Mesenchymal stem cell (in vitro differentiated cells and primary cell): ENCODE results near the gene ZNF217.
"Not testable (repeated sequence)": the region's sequence is repeated elsewhere in the genome, so short reads cannot be mapped to it uniquely, and the experiment has no call there.

Source experiments
- DNase-seq: peaks from one replicate; pipeline ENCODE4 v3.0.0-alpha.2; 2013
- H2AFZ ChIP-seq: one replicate; pipeline ENCODE4 v1.6.1; 2013; ENCODE audit warnings: low read depth, mild to moderate bottlenecking, control low read depth, inconsistent platforms, low read length, moderate library complexity
- H2AK5ac ChIP-seq: 2 replicates; pipeline ENCODE4 v1.6.1; 2013; ENCODE audit warnings: low read length, moderate library complexity, mild to moderate bottlenecking, inconsistent platforms; ENCODE audit not compliant: severe bottlenecking
- H2BK120ac ChIP-seq: one replicate; pipeline ENCODE4 v1.6.1; 2013; ENCODE audit warnings: low read depth, mild to moderate bottlenecking, inconsistent platforms, low read length, moderate library complexity
- H2BK12ac ChIP-seq, 2 experiments: one replicate each; pipeline ENCODE4 v1.6.1; 2013; ENCODE audit warnings: inconsistent platforms in 2 of 2, low read length in 2 of 2, mild to moderate bottlenecking in 2 of 2, moderate library complexity in 2 of 2, control low read depth in 1 of 2
- H2BK15ac ChIP-seq: one replicate; pipeline ENCODE4 v1.6.1; 2013; ENCODE audit warnings: mild to moderate bottlenecking, low read depth, inconsistent platforms; ENCODE audit not compliant: poor library complexity, severe bottlenecking
- H2BK5ac ChIP-seq: 2 replicates; pipeline ENCODE4 v1.6.1; 2013; ENCODE audit warnings: low read depth, mild to moderate bottlenecking, low read length, control low read depth, inconsistent platforms; ENCODE audit not compliant: poor library complexity, severe bottlenecking
- H3K14ac ChIP-seq, 2 experiments: one replicate each; pipeline ENCODE4 v1.6.1; 2013; ENCODE audit warnings: inconsistent platforms in 2 of 2, low read length in 2 of 2, control low read depth in 1 of 2, mild to moderate bottlenecking in 1 of 2, moderate library complexity in 1 of 2
- H3K18ac ChIP-seq, 2 experiments: one replicate each; pipeline ENCODE4 v1.6.1; 2013; ENCODE audit warnings: inconsistent platforms in 2 of 2, low read length in 2 of 2, control low read depth in 1 of 2, low read depth in 1 of 2, mild to moderate bottlenecking in 1 of 2
- H3K23ac ChIP-seq, 2 experiments: one replicate each; pipeline ENCODE4 v1.6.1; 2013; ENCODE audit warnings: inconsistent platforms in 2 of 2, low read length in 2 of 2, mild to moderate bottlenecking in 2 of 2, moderate library complexity in 2 of 2, control low read depth in 1 of 2
- H3K27ac ChIP-seq: 2 replicates; pipeline ENCODE4 v1.5.1; 2013; ENCODE audit warnings: mild to moderate bottlenecking, moderate library complexity, low read length, control low read depth, inconsistent platforms; ENCODE audit not compliant: poor library complexity, severe bottlenecking
- H3K27me3 ChIP-seq, 2 experiments: 2 replicates each; pipeline versions ENCODE4 v1.6.1 to v1.7.0; 2013; ENCODE audit warnings: low read length in 2 of 2, mild to moderate bottlenecking in 2 of 2, moderate library complexity in 2 of 2, control low read depth in 1 of 2, inconsistent platforms in 1 of 2; ENCODE audit not compliant: control insufficient read depth in 1 of 2, insufficient read depth in 1 of 2
- H3K36me3 ChIP-seq, 2 experiments: 2 replicates each; pipeline versions ENCODE4 v1.6.1 to v1.7.0; 2013; ENCODE audit warnings: low read length in 2 of 2, control low read depth in 1 of 2, inconsistent platforms in 1 of 2, low read depth in 1 of 2, mild to moderate bottlenecking in 1 of 2; ENCODE audit not compliant: insufficient read depth in 2 of 2, control insufficient read depth in 1 of 2
- H3K4ac ChIP-seq, 2 experiments: one replicate each; pipeline ENCODE4 v1.6.1; 2013; ENCODE audit warnings: inconsistent platforms in 2 of 2, low read length in 2 of 2, mild to moderate bottlenecking in 2 of 2, moderate library complexity in 2 of 2, control low read depth in 1 of 2, low read depth in 1 of 2
- H3K4me1 ChIP-seq: 2 replicates; pipeline ENCODE4 v1.6.1; 2013; ENCODE audit warnings: low read depth, low read length, control low read depth; ENCODE audit not compliant: control insufficient read depth, insufficient read depth
- H3K4me2 ChIP-seq: 2 replicates; pipeline ENCODE4 v1.6.1; 2013; ENCODE audit warnings: low read length, mild to moderate bottlenecking, inconsistent platforms; ENCODE audit not compliant: poor library complexity, severe bottlenecking
- H3K4me3 ChIP-seq, 2 experiments: 2 replicates each; pipeline versions ENCODE4 v1.5.1 to v1.7.0; 2013; ENCODE audit warnings: low read length in 2 of 2, mild to moderate bottlenecking in 2 of 2, control low read depth in 1 of 2, low read depth in 1 of 2; ENCODE audit not compliant: insufficient read depth in 1 of 2
- H3K79me1 ChIP-seq: replicated peaks from 2 replicates; pipeline ENCODE4 v1.6.1; 2013; ENCODE audit warnings: mild to moderate bottlenecking, control low read depth, low read length, inconsistent platforms; ENCODE audit not compliant: poor library complexity, severe bottlenecking
- H3K9ac ChIP-seq: 2 replicates; pipeline ENCODE4 v1.7.0; 2013; ENCODE audit warnings: mild to moderate bottlenecking, low read length, moderate library complexity
- H3K9me3 ChIP-seq: 2 replicates; pipeline ENCODE4 v1.7.0; 2013; ENCODE audit warnings: mild to moderate bottlenecking, low read length; ENCODE audit not compliant: control insufficient read depth
- H4K8ac ChIP-seq: one replicate; pipeline ENCODE4 v1.6.1; 2013; ENCODE audit warnings: inconsistent platforms, mild to moderate bottlenecking, low read length, moderate library complexity
- H4K91ac ChIP-seq: one replicate; pipeline ENCODE4 v1.6.1; 2013; ENCODE audit warnings: mild to moderate bottlenecking, low read length, inconsistent platforms
- WGBS: methylation state at CpG from one replicate; pipeline ENCODE4 v1.1.7; 2013; ENCODE audit warnings: mixed read lengths; 5-methylcytosine and 5-hydroxymethylcytosine counted together

The ZNF217 gene

DNA sequence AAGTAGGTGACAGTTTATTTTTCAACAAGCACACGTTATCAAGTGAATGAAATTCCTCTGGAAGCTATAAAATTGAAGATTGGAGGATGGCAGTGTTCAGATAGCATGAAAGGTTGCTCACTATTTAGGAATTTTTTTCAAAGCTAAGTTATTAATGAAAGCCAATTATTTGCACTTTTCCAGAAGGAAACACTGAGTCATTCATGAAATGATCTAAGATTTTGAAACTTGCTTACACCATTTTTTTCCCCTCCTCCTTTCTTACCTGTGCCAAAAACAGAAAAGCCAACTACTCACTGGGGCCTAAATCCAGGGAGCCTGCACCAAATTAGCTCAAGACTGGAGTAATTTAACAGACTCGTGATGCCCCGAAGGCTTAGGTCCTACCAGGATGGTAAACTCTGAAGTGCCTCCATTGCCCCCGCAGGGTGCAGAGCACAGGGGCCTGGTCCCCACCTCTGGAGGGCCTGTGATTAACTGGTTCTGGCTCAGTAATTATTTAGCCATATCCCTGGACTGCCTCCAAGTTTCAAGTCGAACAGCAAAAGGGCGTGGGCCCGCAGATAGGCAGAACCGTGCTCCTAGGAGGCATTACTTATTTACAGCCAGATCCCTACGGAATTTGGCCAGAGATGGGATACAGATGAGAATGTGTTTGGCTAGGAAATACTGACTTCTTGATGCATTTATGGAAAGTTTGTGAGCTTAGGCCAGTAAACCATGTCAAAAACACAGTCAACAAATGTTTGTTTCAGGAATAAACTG is 28.0 kb upstream of the ZNF217 start:
- peak overlapping the region; percentile 59 to 92 for H2BK12ac ChIP-seq
- DNase-seq: peak; percentile 66
- no peaks in the 10 kb centered on the region for H3K9me3 ChIP-seq
- no peak overlapping the region for H4K91ac ChIP-seq
- H3K4me3 ChIP-seq: no peak overlapping the region
- peak overlapping the region; percentile 37 to 89 for H3K18ac ChIP-seq
- H3K4me2 ChIP-seq: peak overlapping the region; percentile 42
- H3K4me1 ChIP-seq: peaks cover 6% of the 10 kb centered on the region
- H3K23ac ChIP-seq: no peak overlapping the region
- WGBS: 36% methylated on average over 9 of the region's 9 CpGs
- no peak overlapping the region for H3K14ac ChIP-seq
- no peaks in the 10 kb centered on the region for H3K36me3 ChIP-seq
- peak overlapping the region; percentile 15 to 71 for H3K4ac ChIP-seq
- H3K27ac ChIP-seq: peak overlapping the region; percentile 97
- H2BK5ac ChIP-seq: peak overlapping the region; percentile 53
- H4K8ac ChIP-seq: peak overlapping the region; percentile 96
- H3K27me3 ChIP-seq: no peaks in the 10 kb centered on the region
- H2BK120ac ChIP-seq: peak overlapping the region; percentile 43
- H2AK5ac ChIP-seq: peak overlapping the region; percentile 57
- peak overlapping the region; percentile 97 for H3K9ac ChIP-seq
- H2BK15ac ChIP-seq: peak overlapping the region; percentile 39
- H2AFZ ChIP-seq: peak overlapping the region; percentile 77
- H3K79me1 ChIP-seq: no peaks in the 10 kb centered on the region

DNA sequence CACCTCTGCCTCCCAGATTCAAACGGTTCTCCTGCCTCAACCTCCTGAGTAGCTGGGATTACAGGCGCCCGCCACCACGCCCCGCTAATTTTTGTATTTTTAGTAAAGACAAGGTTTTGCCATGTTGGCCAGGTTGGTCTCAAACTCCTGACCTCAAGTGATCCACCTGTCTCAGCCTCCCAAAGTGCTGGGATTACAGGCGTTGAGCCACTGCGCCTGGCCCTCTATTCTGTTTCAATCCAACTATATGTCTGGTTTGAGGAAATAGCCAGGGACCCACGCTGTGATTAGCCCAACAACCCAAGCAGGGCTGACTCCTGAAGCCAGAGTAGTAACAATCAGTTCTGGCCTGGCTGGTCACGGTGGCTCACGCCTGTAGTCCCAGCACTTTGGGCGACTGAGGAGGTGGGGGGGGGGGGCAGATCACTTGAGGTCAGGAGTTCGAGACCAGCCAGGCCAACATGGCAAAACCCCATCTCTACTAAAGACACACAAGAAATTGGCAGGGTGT is 24.9 kb upstream of the ZNF217 start:
- H3K36me3 ChIP-seq: not testable (repeated sequence)
- 97% methylated on average over 12 of the region's 12 CpGs for WGBS

GRCh38 chr20:53617791-53618489 is 24.3 kb upstream of the ZNF217 start:
- Histone ChIP-seq H3K4me2 (no peak overlapping the region), H3K4me1 (peaks cover 6% of the 10 kb centered on the region), H3K23ac (no peak overlapping the region), H2BK5ac (no peak overlapping the region), H2AK5ac (no peak overlapping the region), H2BK15ac (no peak overlapping the region), H2BK12ac (no peak overlapping the region), H3K9me3 (no peaks in the 10 kb centered on the region), H3K27ac (no peak overlapping the region), H3K27me3 (no peaks in the 10 kb centered on the region), H3K4me3 (no peak overlapping the region), H4K8ac (no peak overlapping the region), H3K9ac (no peak overlapping the region), H3K79me1 (no peaks in the 10 kb centered on the region), H3K14ac (no peak overlapping the region), H4K91ac (no peak overlapping the region), H3K4ac (no peak overlapping the region), H3K36me3 (no peaks in the 10 kb centered on the region), H3K18ac (no peak overlapping the region), H2BK120ac (no peak overlapping the region), H2AFZ (no peak overlapping the region)
- WGBS: 98% methylated on average over 9 of the region's 10 CpGs
- no peak for DNase-seq

More for the DNA sequence above, 24.9 kb upstream of the ZNF217 start:
- not testable (repeated sequence) for H3K27ac ChIP-seq, H3K18ac ChIP-seq, H3K9ac ChIP-seq, H3K4ac ChIP-seq, H3K9me3 ChIP-seq, H3K27me3 ChIP-seq, H3K23ac ChIP-seq, H2BK120ac ChIP-seq, H3K4me1 ChIP-seq, H3K4me2 ChIP-seq, H3K4me3 ChIP-seq, H4K8ac ChIP-seq, DNase-seq, H2BK5ac ChIP-seq, H2BK15ac ChIP-seq, H3K14ac ChIP-seq, H2AK5ac ChIP-seq, H2AFZ ChIP-seq, H2BK12ac ChIP-seq, H4K91ac ChIP-seq, H3K79me1 ChIP-seq

DNA sequence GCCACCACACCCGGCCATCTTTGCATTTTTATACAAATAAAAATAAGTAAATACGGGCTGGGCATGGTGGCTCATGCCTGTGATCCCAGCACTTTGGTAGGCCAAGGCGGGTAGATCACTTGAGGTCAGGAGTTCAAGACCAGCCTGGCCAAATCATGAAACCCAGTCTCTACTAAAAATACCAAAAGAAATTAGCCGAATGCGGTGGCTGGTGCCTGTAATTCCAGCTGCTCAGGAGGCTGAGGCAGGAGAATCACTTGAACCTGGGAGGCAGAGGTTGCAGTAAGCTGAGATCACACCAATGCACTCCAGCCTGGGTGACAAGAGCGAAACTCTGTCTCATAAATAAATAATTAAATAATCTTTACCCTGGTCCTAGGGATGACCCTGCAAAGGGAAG is 22.9 kb upstream of the ZNF217 start:
- H3K14ac ChIP-seq, H2BK120ac ChIP-seq, H3K18ac ChIP-seq, H3K27me3 ChIP-seq, H3K23ac ChIP-seq, H2AK5ac ChIP-seq, H3K4me2 ChIP-seq, H3K36me3 ChIP-seq, H3K9me3 ChIP-seq, H4K91ac ChIP-seq, H3K4ac ChIP-seq, H2AFZ ChIP-seq, DNase-seq, H3K4me3 ChIP-seq, H2BK5ac ChIP-seq, H3K4me1 ChIP-seq, H2BK15ac ChIP-seq, H4K8ac ChIP-seq, H2BK12ac ChIP-seq, H3K9ac ChIP-seq, H3K79me1 ChIP-seq, H3K27ac ChIP-seq: not testable (repeated sequence)
- WGBS: 89% methylated on average over 5 of the region's 6 CpGs
